Fibroblast of lung (primary cell): Measurements from ENCODE around the gene MESD.

Source experiments
- CTCF ChIP-seq, 2 donors: IDR thresholded peaks in 1 of 2; conservative IDR thresholded peaks in 1 of 2; 1 replicate in 1 of 2; 2 replicates in 1 of 2; pipeline ENCODE4 v1.5.1; 2011 to 2012; ENCODE audit warnings: low read length in 2 of 2, control low read depth in 1 of 2, inconsistent platforms in 1 of 2, low read depth in 1 of 2, mild to moderate bottlenecking in 1 of 2
- EZH2 ChIP-seq: IDR thresholded peaks from 2 replicates; pipeline ENCODE4 v1.5.1; 2012; ENCODE audit warnings: low read length, control low read depth, mild to moderate bottlenecking; ENCODE audit errors: missing control alignments

GRCh38 chr15:81018197-81018596 is 28.6 kb upstream of the MESD start:
- no peak for TF ChIP-seq CTCF (conservative IDR thresholded peaks at IDR 0.05 in 1 of 2, IDR thresholded peaks at IDR 0.05 in 1 of 2; ENCODE audit: low read depth in 1 of 2, low read length in 2 of 2)
- no peak for TF ChIP-seq EZH2
